ENCODE data around the gene NCAM2. TPM values are rescaled to one million over a fixed set of nuclear protein-coding genes. Genes with fewer than 3 reads are reported as not detected.

The NCAM2 gene
- total and polyA plus RNA-seq, 2 of the 4 experiments (the other 2 are of a cell fraction): 2.7 to 5.0 TPM

GRCh38 chr21:21401444-21401843, 403.2 kb downstream of the NCAM2 start:
- Histone ChIP-seq H3K36me3 (ENCODE audit: control insufficient read depth, insufficient read depth, low read length) (no peaks in the 10 kb centered on the region), H3K23ac (ENCODE audit: low read depth, low read length) (no peak overlapping the region), H2BK120ac (ENCODE audit: low read depth, low read length) (no peak overlapping the region), H3K27ac (ENCODE audit: insufficient read depth, low read length) (no peak overlapping the region), H4K5ac (ENCODE audit: low read depth, low read length) (no peak overlapping the region), H3K4me2 (ENCODE audit: low read depth, low read length) (no peak overlapping the region), H3K27me3 (ENCODE audit: control insufficient read depth, insufficient read depth, low read length) (no peaks in the 10 kb centered on the region), H3K4me3 (ENCODE audit: insufficient read depth, low read depth, low read length) (no peak overlapping the region), H2BK5ac (ENCODE audit: low read depth, low read length, poor library complexity, severe bottlenecking) (no peak overlapping the region), H2BK15ac (ENCODE audit: low read depth, low read length) (no peak overlapping the region), H2AFZ (replicated peaks; ENCODE audit: low read length, poor library complexity) (no peak overlapping the region), H3K79me1 (ENCODE audit: low read depth in 1 of 2, low read length in 2 of 2) (no peaks in the 10 kb centered on the region), H2AK5ac (ENCODE audit: low read depth, low read length) (no peak overlapping the region), H2BK20ac (ENCODE audit: low read depth, low read length) (no peak overlapping the region), H2AK9ac (replicated peaks; ENCODE audit: low read depth, low read length, poor library complexity) (no peak overlapping the region), H3K9me1 (ENCODE audit: insufficient read depth, low read length) (no peaks in the 10 kb centered on the region), H4K8ac (ENCODE audit: low read depth in 2 of 2, low read length in 2 of 2) (no peak overlapping the region), H3K18ac (ENCODE audit: low read depth, low read length) (no peak overlapping the region), H3K9ac (ENCODE audit: low read depth, low read length) (no peak overlapping the region), H4K91ac (ENCODE audit: insufficient read depth, low read depth, low read length) (no peak overlapping the region), H4K20me1 (ENCODE audit: insufficient read depth, low read length) (no peaks in the 10 kb centered on the region), H3K9me3 (ENCODE audit: control insufficient read depth, insufficient read depth, low read length) (peaks cover 3% of the 10 kb centered on the region), H3K14ac (replicated peaks; ENCODE audit: low read depth, low read length) (no peak overlapping the region), H3K4me1 (ENCODE audit: control insufficient read depth, insufficient read depth, low read length) (no peaks in the 10 kb centered on the region), H3K56ac (ENCODE audit: extremely low read depth, insufficient read depth, low read length) (no peak overlapping the region), H3K4ac (ENCODE audit: low read depth, low read length) (no peak overlapping the region)
- ChIA-PET CTCF (no interaction called here), POLR2A (ENCODE audit: unreplicated experiment) (no interaction called here)
- ATAC-seq (ENCODE audit: low read depth) (no peak), DNase-seq (no peak)
- BruUV-seq (replicated peaks): no TSS peak
- intact Hi-C loops (cut with micrococcal nuclease) (no loop called here), in situ Hi-C loops (cut with MboI; ENCODE audit: low sequenced_read_pairs) (no loop called here), dilution Hi-C loops (cut with HindIII; ENCODE audit: low sequenced_read_pairs, unreplicated experiment) (no loop called here)
- no peak for TF ChIP-seq CHD1 (IDR thresholded peaks at IDR 0.05; ENCODE audit: low read depth, low read length)
- no peak for TF ChIP-seq MXI1 (IDR thresholded peaks at IDR 0.05; ENCODE audit: borderline replicate concordance, low read depth, low read length)
- TF ChIP-seq USF2 (IDR thresholded peaks at IDR 0.05; ENCODE audit: low read depth, low read length): no peak
- TF ChIP-seq RFX5 (IDR thresholded peaks at IDR 0.05; ENCODE audit: low read depth, low read length): no peak
- TF ChIP-seq SMC3 (IDR thresholded peaks at IDR 0.05; ENCODE audit: low read depth, low read length): no peak
- no peak for TF ChIP-seq NFE2L2 (IDR thresholded peaks at IDR 0.05; ENCODE audit: low read depth, low read length)
- no peak for TF ChIP-seq POLR2A (IDR thresholded peaks at IDR 0.05; ENCODE audit: low read depth, low read length)
- TF ChIP-seq FOS (IDR thresholded peaks at IDR 0.05; ENCODE audit: low read depth, low read length): no peak
- no peak for TF ChIP-seq RCOR1 (IDR thresholded peaks at IDR 0.05; ENCODE audit: insufficient replicate concordance, low read length)
- TF ChIP-seq CEBPB (IDR thresholded peaks at IDR 0.05; ENCODE audit: low read depth, low read length): no peak
- no peak for TF ChIP-seq MAFK (IDR thresholded peaks at IDR 0.05; ENCODE audit: low read depth, low read length)
- TF ChIP-seq ELK1 (IDR thresholded peaks at IDR 0.05; ENCODE audit: borderline replicate concordance, low read depth, low read length): no peak
